K562 (cell line): ENCODE measurements around the gene ZNF468. TPM values are rescaled to one million over a fixed set of nuclear protein-coding genes. Genes with fewer than 3 reads are reported as not detected.
"Not testable (repeated sequence)": the region's sequence is repeated elsewhere in the genome, so short reads cannot be mapped to it uniquely, and the experiment has no call there.

Source experiments
- ATAC-seq: fragments of 200-7000 bp; cut with Tn5 transposase; 3 replicates; pipeline ENCODE4 v1.9.1; 2020; ENCODE audit warnings: moderate library complexity
- BruUV-seq: library from RNA; stranded (reverse); fragments of 400-500 nt; replicated peaks from 2 replicates; lab custom pipeline; 2021; lab: Mats Ljungman, UMichigan
- CTCF ChIA-PET: fragments of 300-600 bp; formaldehyde crosslinking; extraction: SDS; loops from one replicate; lab custom pipeline; 2021; ENCODE audit warnings: low intra/inter-chr PET ratio; lab: Yijun Ruan, JAX
- POLR2A ChIA-PET: fragments of 300-600, 350-650 bp; sonication (Branson Sonifier 250); formaldehyde crosslinking; extraction: SDS; loops from one replicate; lab custom pipeline; 2021; ENCODE audit warnings: antibody characterized with exemption, inconsistent platforms; lab: Yijun Ruan, JAX
- DNase-seq, 4 experiments: peaks; one replicate each; pipeline versions ENCODE4 v3.0.0 to v3.0.0-alpha.2; 2011 to 2018; ENCODE audit warnings: low spot score in 3 of 4, mixed read lengths in 3 of 4; ENCODE audit errors: extremely low read depth in 1 of 4
- FAIRE-seq: peaks from 2 replicates; lab custom pipeline; 2011; peaks lifted over from hg19 to GRCh38; lab: Jason Lieb, UNC
- H2AFZ ChIP-seq: 2 replicates; pipeline ENCODE4 v1.6.0; 2011; ENCODE audit warnings: low read depth, low read length, control low read depth, inconsistent platforms
- H3K27ac ChIP-seq: fragments of 200-600 bp; 3 replicates; pipeline ENCODE4 v1.8.0; 2011; ENCODE audit warnings: low read depth, mild to moderate bottlenecking, control low read depth, inconsistent platforms, low read length, moderate library complexity, mixed read lengths; ENCODE audit errors: extremely low read depth
- H3K27me3 ChIP-seq, 2 experiments: fragments of 300-600 bp in 1 of 2; 2 replicates in 1 of 2; 3 replicates in 1 of 2; pipeline versions ENCODE4 v1.6.0 to v1.8.0; 2011; ENCODE audit warnings: inconsistent platforms in 2 of 2, low read length in 2 of 2, mild to moderate bottlenecking in 1 of 2, mixed read lengths in 1 of 2, moderate library complexity in 1 of 2; ENCODE audit not compliant: control insufficient read depth in 2 of 2, insufficient read depth in 2 of 2
- H3K36me3 ChIP-seq: fragments of 300-600 bp; 3 replicates; pipeline ENCODE4 v1.8.0; 2011; ENCODE audit warnings: mild to moderate bottlenecking, low read length, inconsistent platforms; ENCODE audit not compliant: control insufficient read depth, insufficient read depth
- H3K4me1 ChIP-seq, 2 experiments: fragments of 200-600 bp in 1 of 2; replicated peaks in 1 of 2; 2 replicates in 1 of 2; 3 replicates in 1 of 2; pipeline versions ENCODE4 v1.5.1 to v1.8.0; 2011; ENCODE audit warnings: inconsistent platforms in 2 of 2, low read length in 2 of 2, mild to moderate bottlenecking in 1 of 2, mixed read lengths in 1 of 2, moderate library complexity in 1 of 2; ENCODE audit not compliant: control insufficient read depth in 2 of 2, insufficient read depth in 2 of 2
- H3K4me2 ChIP-seq: 2 replicates; pipeline ENCODE4 v1.6.1; 2011; ENCODE audit warnings: low read length, control low read depth, inconsistent platforms, mixed read lengths; ENCODE audit not compliant: insufficient read depth
- H3K4me3 ChIP-seq: fragments of 200-600 bp; sonication (generic), shearing (Covaris generic); 2 replicates; pipeline ENCODE4 v1.5.1; 2016; ENCODE audit warnings: control low read depth, inconsistent platforms
- H3K79me2 ChIP-seq: fragments of 200-600 bp; 3 replicates; pipeline ENCODE4 v1.8.0; 2011; ENCODE audit warnings: low read length, inconsistent platforms; ENCODE audit not compliant: control insufficient read depth, insufficient read depth
- H3K9ac ChIP-seq, 2 experiments: 2 replicates each; pipeline versions ENCODE4 v1.6.0 to v1.6.1; 2011; ENCODE audit warnings: low read depth in 2 of 2, low read length in 2 of 2, control low read depth in 1 of 2, inconsistent platforms in 1 of 2, mild to moderate bottlenecking in 1 of 2, mixed read lengths in 1 of 2; ENCODE audit not compliant: insufficient read depth in 1 of 2
- H3K9me1 ChIP-seq: one replicate; pipeline ENCODE4 v1.6.0; 2011; ENCODE audit warnings: inconsistent platforms, mild to moderate bottlenecking, low read length, moderate library complexity; ENCODE audit not compliant: control insufficient read depth, insufficient read depth
- H3K9me3 ChIP-seq: replicated peaks from 2 replicates; pipeline ENCODE4 v1.5.1; 2011; ENCODE audit warnings: low read depth, low read length, inconsistent platforms; ENCODE audit not compliant: control insufficient read depth, insufficient read depth
- H4K20me1 ChIP-seq: replicated peaks from 2 replicates; pipeline ENCODE4 v1.6.1; 2011; ENCODE audit warnings: low read length, inconsistent platforms, mixed read lengths; ENCODE audit not compliant: control insufficient read depth, insufficient read depth
- BRCA1 ChIP-seq, 2 experiments: fragments of 450-650 bp in 1 of 2; sonication (generic) in 1 of 2; formaldehyde crosslinking in 1 of 2; IDR thresholded peaks; 2 replicates each; pipeline versions ENCODE4 v1.5.0 to v1.6.1; 2017 to 2020; ENCODE audit warnings: mild to moderate bottlenecking in 1 of 2, missing genetic modification reagents in 1 of 2
- CHD4 ChIP-seq: fragments of 200-600 bp; sonication (generic); IDR thresholded peaks from 3 replicates; pipeline ENCODE4 v1.6.1; 2012; ENCODE audit warnings: low read depth, mild to moderate bottlenecking, mixed read lengths, low read length, inconsistent platforms; ENCODE audit not compliant: insufficient read depth, insufficient replicate concordance, poor library complexity, severe bottlenecking
- MYBL2 ChIP-seq, 2 experiments: fragments of 450-650 bp in 1 of 2; sonication (generic) in 1 of 2; formaldehyde crosslinking in 1 of 2; IDR thresholded peaks; 2 replicates each; pipeline versions ENCODE4 v1.6.1 to v1.8.1; 2017 to 2022; ENCODE audit warnings: borderline replicate concordance in 1 of 2, inconsistent platforms in 1 of 2, low read depth in 1 of 2, mild to moderate bottlenecking in 1 of 2, missing genetic modification reagents in 1 of 2, moderate library complexity in 1 of 2
- POLR2A ChIP-seq: fragments of 450-650 bp; conservative IDR thresholded peaks from 2 replicates; pipeline ENCODE4 v1.6.1; 2016
- POLR2G ChIP-seq: fragments of 200-400 bp; formaldehyde crosslinking; IDR thresholded peaks from 2 replicates; pipeline ENCODE4 v1.6.1; 2017; ENCODE audit warnings: low read depth, mild to moderate bottlenecking, antibody characterized with exemption, low read length, moderate library complexity
- WGBS: fragments of 100-300 bp; shearing (Covaris generic); methylation state at CpG from one replicate; pipeline ENCODE4 v1.1.6; 2016; ENCODE audit warnings: low coverage, mixed read lengths; ENCODE audit not compliant: insufficient coverage; ENCODE audit errors: missing lambda C conversion rate; 5-methylcytosine and 5-hydroxymethylcytosine counted together
- in situ Hi-C: fragments of 300-500 bp; cut with MboI; formaldehyde crosslinking; loops from 4 replicates; pipeline ENCODE4 v1.15.0; 2018; ENCODE audit warnings: inconsistent platforms, mixed read lengths
- intact Hi-C: fragments of 100-400 bp; cut with micrococcal nuclease; formaldehyde crosslinking; loops from 2 replicates; pipeline ENCODE4 v1.14.2; 2022
- polyA plus RNA-seq, 8 experiments: library from polyadenylated mRNA; depleted of rRNA in 4 of 8; stranded (reverse) in 5 of 8; unstranded in 3 of 8; fragments of >200 nt; fragmentation: Nextera tagmentation in 2 of 8; fragmentation: Illumina TruSeq in 1 of 8; extraction: Ambion mirVana in 2 of 8; extraction: Trizol in 1 of 8; gene quantifications; 2 replicates each; pipeline versions ENCODE4 v1.2.1 to v1.2.3, GENCODE V29; 2011 to 2014; ENCODE audit warnings: inconsistent platforms in 1 of 8, missing spikeins in 1 of 8
- total RNA-seq, 7 experiments: library from RNA; depleted of rRNA in 6 of 7; stranded (reverse); fragments of >200 nt in 6 of 7; fragmentation: Illumina TruSeq in 2 of 7; extraction: Trizol in 2 of 7; gene quantifications; 2 replicates each; pipeline versions ENCODE4 v1.2.1 to v1.2.3, GENCODE V29; 2011 to 2021; ENCODE audit warnings: low replicate concordance in 1 of 7

Gene ZNF468
- total and polyA plus RNA-seq, 9 of the 15 experiments (the other 6 are each of a cell fraction or from before 2014, with no cell fraction given): 15.9 to 36.2 (median 23.2) TPM

- FAIRE-seq, H3K9me1 ChIP-seq, H3K9ac ChIP-seq, DNase-seq, H4K20me1 ChIP-seq, H2AFZ ChIP-seq, H3K27me3 ChIP-seq, in situ Hi-C loops, POLR2A ChIA-PET, H3K4me3 ChIP-seq, BruUV-seq, H3K27ac ChIP-seq, CTCF ChIA-PET, ATAC-seq, H3K4me2 ChIP-seq, intact Hi-C loops, H3K4me1 ChIP-seq, H3K79me2 ChIP-seq: not testable (repeated sequence)
- peaks cover 35% of the 10 kb centered on the region for H3K36me3 ChIP-seq
- 97% methylated on average over 13 of the region's 16 CpGs for WGBS
- TF ChIP-seq POLR2A (0 out of 2 replicates have a peak, but pooled peaks have one; percentile 31), POLR2G (0 out of 2 replicates have a peak, but pooled peaks have one; percentile 26)
- peaks cover 12% of the 10 kb centered on the region for H3K9me3 ChIP-seq
Measured at GRCh38 chr19:52904052-52904780, 46.8 kb upstream of the ZNF468 start.

DNA sequence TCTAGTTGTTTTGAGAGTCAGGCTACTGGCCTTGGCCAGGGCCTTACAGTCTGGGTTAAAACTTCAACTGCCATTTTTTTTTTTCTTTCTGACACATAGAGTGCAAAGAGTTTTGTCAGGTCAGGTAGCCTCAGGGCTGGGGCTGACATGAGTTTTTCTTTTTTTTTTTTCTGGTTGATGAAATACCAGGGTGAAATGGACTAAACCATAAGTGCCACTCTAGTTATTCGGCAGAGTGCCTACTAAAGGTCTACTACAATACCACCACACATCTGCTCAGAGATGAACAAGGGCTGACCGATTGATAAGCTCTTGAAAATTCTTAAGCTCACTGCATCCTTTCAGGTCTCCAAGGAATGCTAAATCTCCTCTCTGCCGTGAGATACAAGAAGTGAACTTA, 44.4 kb upstream of the ZNF468 start:
- WGBS: 78% methylated on average over 3 of the region's 3 CpGs
- Histone ChIP-seq H2AFZ (no peak overlapping the region), H3K79me2 (peaks cover 6% of the 10 kb centered on the region; the same call in 2 of the 3 replicates), H3K9me1 (no peaks in the 10 kb centered on the region), H3K27ac (no peak overlapping the region), H3K4me3 (no peak overlapping the region), H3K9me3 (peaks cover 6% of the 10 kb centered on the region; the same call in 1 of the 2 replicates), H4K20me1 (no peaks in the 10 kb centered on the region), H3K4me1 (peaks cover 0 to 14% of the 10 kb centered on the region in 2 experiments; a peak in 2 of 5 replicates), H3K36me3 (peaks cover 14% of the 10 kb centered on the region), H3K27me3 (no peaks in the 10 kb centered on the region), H3K4me2 (no peak overlapping the region), H3K9ac (no peak overlapping the region)
- no peak for ATAC-seq
- POLR2A ChIA-PET: interaction anchor here (0.6 to 2.1 kb wide), 3 partner anchors 9 to 35 kb away, joined by 3 to 6 read pairs (median 4); no protein-coding TSS in a partner anchor
- DNase-seq: no peak
- FAIRE-seq: no peak
- intact Hi-C loops: no loop called here
- no TSS peak for BruUV-seq
- in situ Hi-C loops: no loop called here
- TF ChIP-seq BRCA1 (IDR thresholded peaks at IDR 0.05) (no peak), BRCA1 (CRISPR knock-in tag; IDR thresholded peaks at IDR 0.05) (no peak), MYBL2 (IDR thresholded peaks at IDR 0.05; ENCODE audit: low read depth) (no peak), MYBL2 (CRISPR knock-in tag; IDR thresholded peaks at IDR 0.05; ENCODE audit: borderline replicate concordance) (no peak), CHD4 (no peak)
- TF ChIP-seq, all 486 proteins: peak for 0
- CTCF ChIA-PET: no interaction called here

DNA sequence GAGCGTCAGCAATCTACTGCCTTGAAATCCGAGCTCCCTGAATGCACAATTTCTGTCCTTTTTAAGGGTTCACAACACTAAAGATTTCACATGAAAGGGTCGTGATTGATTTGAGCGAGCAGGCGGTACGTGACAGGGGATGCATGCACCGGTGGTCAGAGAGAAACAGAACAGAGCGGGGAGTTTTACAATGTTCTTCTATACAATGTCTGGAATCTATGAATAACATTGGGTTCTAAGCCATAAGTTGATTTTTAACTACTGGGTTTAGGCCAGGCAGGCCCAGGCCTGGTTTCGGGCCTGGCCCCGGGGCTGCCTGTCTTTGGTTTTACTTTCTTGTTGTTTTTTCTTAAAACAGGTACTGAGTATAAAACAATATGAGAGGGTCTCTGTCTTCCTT, 41.2 kb upstream of the ZNF468 start:
- H3K36me3 ChIP-seq: peaks cover 21% of the 10 kb centered on the region; the same call in 1 of the 3 replicates
- ATAC-seq, H3K27me3 ChIP-seq, H3K4me3 ChIP-seq, H3K9me1 ChIP-seq, BruUV-seq, H3K9me3 ChIP-seq, in situ Hi-C loops, FAIRE-seq, CTCF ChIA-PET, H3K9ac ChIP-seq, H3K27ac ChIP-seq, DNase-seq, H3K4me2 ChIP-seq, H4K20me1 ChIP-seq, H2AFZ ChIP-seq: not testable (repeated sequence)
- peaks cover 38% of the 10 kb centered on the region for H3K79me2 ChIP-seq
- WGBS: 77% methylated on average over 10 of the region's 10 CpGs
- H3K4me1 ChIP-seq: peaks cover 0 to 21% of the 10 kb centered on the region in 2 experiments; a peak in 4 of 5 replicates
- POLR2A ChIA-PET: interaction anchor here (1.0 kb wide), 1 partner anchor 8 kb away, joined by 3 read pairs; no protein-coding TSS in a partner anchor
- intact Hi-C loops: loop anchor here (5.0 kb wide), 1 partner anchor 39 kb away; no protein-coding TSS in a partner anchor
